Stimulated activated CD4-positive, alpha-beta T cell treated with anti-CD3 and anti-CD28 coated beads, Interleukin-15, amount 100 ng/mL, for 1 hour (primary cell): ENCODE data around the gene TET3.

Source experiments
- DNase-seq, 2 donors: peaks; one replicate each; pipeline ENCODE4 v3.0.0-alpha.2; 2020; ENCODE audit warnings: low read depth in 1 of 2, low spot score in 1 of 2

Gene TET3

DNA sequence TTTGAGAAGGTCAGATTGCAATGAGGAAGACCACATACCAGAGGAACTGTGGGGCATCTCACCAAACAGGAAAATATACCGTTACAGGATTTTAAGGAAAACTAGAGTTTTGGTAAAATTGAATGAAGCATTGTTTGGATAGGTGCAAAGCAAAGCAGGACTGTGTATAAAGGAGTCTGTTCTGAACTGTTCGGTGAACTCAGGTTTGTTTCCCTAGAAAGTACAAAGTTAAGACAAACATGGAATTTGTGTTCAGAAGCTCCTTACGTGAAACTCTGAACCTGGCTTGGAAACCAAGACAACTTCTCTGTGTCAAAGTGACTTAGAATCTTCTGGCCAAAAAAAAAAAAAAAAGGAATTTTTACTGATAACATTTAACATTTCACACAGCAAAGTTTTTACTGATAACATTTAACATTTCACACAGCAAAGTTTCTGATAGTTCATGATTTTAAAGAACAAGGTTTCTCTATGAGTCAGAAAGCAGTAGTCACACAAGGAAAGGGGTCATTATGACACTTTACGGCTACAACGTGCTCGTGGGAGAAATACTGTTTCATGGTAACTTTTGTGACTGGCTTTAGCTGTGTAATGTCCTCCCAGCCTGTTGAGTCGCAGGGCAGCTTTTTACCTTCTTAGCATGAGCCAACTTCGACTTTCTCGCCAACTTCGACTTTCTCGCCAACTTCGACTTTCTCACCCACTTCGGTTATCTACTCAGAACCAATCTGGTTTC lies 21.2 kb upstream of the TET3 start:
- DNase-seq, result no peak

GRCh38 chr2:73964223-73964622 lies 20.5 kb upstream of the TET3 start:
- DNase-seq, result no peak

GRCh38 chr2:73965053-73965452 lies 19.7 kb upstream of the TET3 start:
- no peak for DNase-seq

- no peak for DNase-seq
Measured at GRCh38 chr2:73968357-73968937, 16.3 kb upstream of the TET3 start.

GRCh38 chr2:73969356-73969755 lies 15.4 kb upstream of the TET3 start:
- DNase-seq, result no peak

DNA sequence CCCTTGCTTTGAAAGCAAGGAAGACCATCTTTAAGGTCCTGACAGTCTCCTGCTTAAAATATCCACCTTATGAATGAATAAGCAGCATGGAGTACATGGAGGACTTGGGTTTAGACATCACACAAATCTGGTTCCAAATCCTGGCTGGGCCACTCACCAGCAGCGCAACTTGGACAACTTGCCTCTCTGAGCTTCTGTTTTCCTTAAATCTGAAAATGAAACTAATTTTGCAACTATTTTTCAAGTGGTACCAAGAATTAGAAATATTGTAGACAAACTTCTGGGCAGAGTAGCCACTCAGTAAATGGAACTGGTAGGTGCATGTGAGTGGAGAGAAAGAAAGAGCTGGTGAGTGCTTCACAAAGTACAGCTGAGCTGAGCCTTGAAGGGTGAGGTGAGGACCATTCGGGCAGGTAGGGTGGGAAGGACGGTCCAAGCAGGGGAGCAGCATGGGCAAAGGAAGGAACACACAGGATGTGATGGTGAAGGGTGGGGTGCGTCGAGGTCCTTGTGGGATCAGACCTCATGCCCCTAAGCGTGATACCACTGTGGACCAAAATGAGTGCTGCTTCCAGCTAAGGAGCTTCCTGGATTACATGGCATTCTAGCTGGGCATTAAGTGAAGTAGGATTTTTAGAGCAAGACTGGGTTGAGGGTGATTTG lies 14.4 kb upstream of the TET3 start:
- no peak for DNase-seq

- no peak for DNase-seq
Measured at GRCh38 chr2:73970850-73971471, 13.7 kb upstream of the TET3 start.

- DNase-seq, result no peak
Measured at GRCh38 chr2:73971722-73972121, 13.0 kb upstream of the TET3 start.

GRCh38 chr2:73972846-73973245 lies 11.9 kb upstream of the TET3 start:
- no peak for DNase-seq

GRCh38 chr2:73975731-73976130 lies 9.0 kb upstream of the TET3 start:
- no peak for DNase-seq

GRCh38 chr2:73976803-73977202 lies 7.9 kb upstream of the TET3 start:
- no peak for DNase-seq

DNA sequence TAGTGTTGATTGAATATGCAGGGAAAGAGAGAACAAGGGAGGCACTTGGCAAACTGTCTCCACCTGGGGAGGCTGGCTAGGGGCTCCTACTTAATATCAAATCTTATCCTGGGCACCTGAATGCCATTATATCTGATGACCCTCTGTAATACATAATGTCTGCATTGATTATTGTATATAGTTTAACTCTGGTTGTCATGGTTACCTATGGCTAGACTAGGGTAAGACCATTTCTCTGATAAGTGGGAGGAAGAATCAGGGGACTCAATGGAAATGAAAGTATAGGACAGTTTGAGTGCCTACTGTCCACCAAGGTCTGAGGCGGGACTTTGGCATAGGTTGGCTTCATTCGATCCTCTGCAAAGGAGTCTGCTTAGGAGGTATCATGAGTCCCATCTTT lies 7.2 kb upstream of the TET3 start:
- no peak for DNase-seq

- no peak for DNase-seq
Measured at GRCh38 chr2:73979021-73979420, 5.7 kb upstream of the TET3 start.

DNA sequence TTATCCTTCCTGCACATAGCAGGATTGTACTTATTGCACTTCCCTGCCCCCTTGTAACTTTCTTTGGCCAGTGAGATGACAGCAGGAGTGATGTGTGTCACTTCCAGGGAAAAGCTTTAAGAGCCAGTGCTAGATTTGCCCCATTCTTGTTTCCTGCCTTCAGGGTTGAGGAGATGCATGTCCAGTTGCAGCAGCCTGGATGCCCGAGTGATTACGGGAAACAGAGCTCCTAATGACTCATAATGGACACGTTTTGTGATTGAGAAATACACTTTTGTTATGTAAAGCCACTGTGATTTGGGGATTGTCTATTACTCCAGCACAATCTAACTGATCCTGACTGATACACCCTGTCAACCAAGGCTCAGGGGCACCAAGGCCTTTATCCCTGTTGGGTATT lies 5.0 kb upstream of the TET3 start:
- no peak for DNase-seq

- DNase-seq, result no peak
Measured at GRCh38 chr2:73980566-73980965, 4.1 kb upstream of the TET3 start.

- DNase-seq, result no peak
Measured at GRCh38 chr2:73981081-73982001, 3.4 kb upstream of the TET3 start.

DNA sequence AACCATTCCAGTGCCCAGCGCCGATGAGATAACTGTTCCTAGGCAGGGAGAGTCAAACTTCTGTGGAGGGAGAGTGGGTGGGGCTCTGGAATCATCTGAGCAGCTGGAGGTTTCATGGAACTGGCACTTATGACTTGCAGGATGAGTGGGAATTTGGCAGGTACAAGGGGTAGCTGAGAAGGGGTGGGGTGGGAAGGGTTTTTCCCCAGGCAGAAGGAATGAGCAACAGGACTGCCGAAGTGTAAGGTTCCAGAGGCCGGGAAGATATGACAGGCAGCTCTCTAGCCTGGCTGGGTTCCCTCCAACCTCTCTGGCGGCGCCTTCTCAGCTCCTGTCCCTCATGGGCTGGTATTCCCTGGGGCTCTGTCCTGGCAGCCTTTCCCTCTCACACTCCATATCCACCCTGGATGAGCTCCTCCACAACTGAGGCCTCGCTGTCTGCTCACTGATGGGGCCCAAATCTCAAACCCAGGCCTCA lies 2.5 kb upstream of the TET3 start:
- no peak for DNase-seq

DNA sequence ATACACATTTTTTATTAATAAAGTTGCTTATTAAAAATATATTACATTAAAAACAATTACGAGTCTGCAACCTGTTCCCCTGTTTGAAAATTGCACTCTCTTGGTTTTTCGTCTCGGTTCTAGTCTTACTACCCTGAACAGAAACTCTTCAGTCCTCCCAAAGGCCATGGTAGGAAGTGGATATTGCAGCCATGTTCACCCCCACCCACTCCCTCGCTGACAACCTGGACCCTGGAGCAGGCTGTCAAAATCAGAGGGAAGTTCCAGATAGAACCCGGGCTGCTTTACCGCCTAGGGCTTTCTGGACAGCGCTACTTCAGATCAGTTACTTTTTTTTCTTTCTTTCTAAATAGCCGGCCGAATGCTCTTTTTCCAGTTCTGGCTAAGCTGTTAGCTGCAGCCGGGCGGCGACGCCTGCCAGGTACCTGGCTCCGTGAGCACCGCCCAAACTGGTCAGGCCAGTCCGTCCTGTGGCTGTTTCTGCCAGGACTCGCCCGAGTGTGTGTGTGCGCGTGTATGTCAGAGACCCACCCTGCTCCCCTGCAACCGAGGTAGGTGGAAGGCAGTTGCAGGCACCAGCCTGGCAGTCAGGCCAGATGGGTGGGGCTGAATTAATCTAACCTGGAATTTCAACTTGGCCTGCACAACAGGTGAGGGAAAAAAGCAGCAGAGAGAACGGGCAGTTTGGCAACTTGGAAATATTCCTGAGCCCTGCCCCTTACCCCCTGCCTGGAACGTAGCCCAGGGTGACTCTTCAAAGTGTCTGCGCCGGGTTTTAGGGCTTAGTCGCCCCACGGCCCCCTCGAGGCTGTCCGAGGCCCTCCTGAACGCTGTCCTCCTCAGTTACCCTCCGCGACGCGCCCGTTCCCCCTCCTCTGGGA lies 1.1 kb upstream of the TET3 start:
- no peak for DNase-seq

DNA sequence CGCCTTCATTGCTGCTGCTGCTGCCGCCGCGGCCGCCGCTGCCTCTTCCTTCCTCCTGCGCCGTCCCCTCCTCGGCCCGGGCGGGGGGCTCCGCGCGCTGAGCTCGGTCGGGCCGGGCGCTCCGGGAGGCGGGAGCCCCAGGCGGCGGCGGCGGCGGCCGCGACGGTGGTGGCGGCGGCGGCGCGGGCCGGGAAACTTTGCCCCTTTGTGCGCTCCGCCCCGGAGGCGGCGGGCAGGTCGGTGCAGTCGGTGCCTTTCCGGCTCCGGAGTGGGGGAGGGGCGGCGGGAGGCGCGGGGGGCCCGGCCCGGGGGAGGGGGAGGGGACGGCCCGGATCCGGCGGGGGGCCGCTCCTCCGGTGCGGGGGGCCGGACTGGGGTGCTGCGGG lies 205 bp downstream of the TET3 start:
- DNase-seq, result peak; percentile 44 to 57
